ENCODE data around the gene ETV5. TPM values are rescaled to one million over a fixed set of nuclear protein-coding genes. Genes with fewer than 3 reads are reported as not detected.
A peak's percentile ranks its signal among the peaks of the same experiment; 100 is the strongest.

ETV5 gene
- total RNA-seq (2013), result 1.2 TPM
- polyA plus RNA-seq (1 to 10 TPM in 1 of 3 donors, under 1 TPM in 2; 0.07 to 1.2 (median 0.88) TPM), polyA minus RNA-seq (2.9 and 3.0 TPM in 2 replicates), total RNA-seq (1.7 to 5.5 (median 3.4) reads per million in 11 experiments)

DNA sequence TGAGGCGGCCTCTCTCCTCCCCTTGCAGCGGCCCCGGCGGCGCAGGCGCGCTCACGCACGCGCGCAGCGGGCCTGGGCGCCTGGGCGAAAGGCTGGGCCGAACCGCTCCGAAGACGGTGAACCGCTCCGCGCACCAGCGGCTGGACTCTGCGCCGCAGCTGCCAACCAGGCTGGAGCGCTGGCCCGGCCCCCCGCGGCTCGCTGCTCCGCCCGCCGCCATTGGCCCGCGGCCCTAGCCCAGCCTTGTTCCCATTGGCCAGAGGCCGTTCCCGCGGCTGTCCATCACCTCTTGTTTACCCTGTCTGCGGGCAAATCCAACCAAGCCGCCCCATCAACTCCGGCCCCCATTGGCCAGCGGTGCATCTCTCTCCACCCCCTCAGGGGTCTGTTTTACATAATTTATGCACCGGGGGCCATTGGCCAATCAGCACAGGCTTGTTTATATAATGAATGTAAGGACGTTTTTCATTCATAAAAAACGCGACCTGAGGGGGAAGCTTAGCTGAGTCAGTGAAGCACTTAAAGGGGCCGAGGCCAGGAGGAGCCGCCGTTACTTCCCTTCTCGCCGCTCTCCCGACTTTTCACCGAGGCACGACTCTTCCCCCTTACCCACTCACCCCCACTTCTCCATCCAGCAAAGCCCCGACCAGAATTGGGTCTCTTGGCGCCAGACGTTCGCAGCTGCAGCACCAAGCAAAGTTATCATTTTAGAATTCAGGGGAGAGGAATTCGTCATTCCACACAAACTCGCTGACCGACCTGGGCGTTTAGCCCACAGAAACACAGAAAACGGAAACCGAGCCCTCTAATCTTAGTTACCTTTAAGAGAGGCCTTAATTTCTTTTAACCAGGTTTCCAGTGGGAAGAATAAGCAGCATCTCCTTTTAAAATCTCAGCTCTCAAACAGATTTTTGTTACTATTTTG lies at the start of gene ETV5:
ETV5 (minus strand) TSS at position 149 of the 925 bp plus-strand sequence. CDS start 3,221 bp downstream, outside the sequence.
- peak within 1 kb of the TSS in 5 of 7 donors; percentile 44 to 89 (median 75) for H3K27ac Mint-ChIP-seq
- peak within 1 kb of the TSS; percentile 46 to 78 (median 52) for H3K4me3 ChIP-seq (replicated peaks in 1 of 3; ENCODE audit: low read depth in 2 of 3, low read length in 3 of 3)
- peak within 1 kb of the TSS; percentile 80 for H2AFZ ChIP-seq (ENCODE audit: insufficient read depth, low read depth, low read length, poor library complexity, severe bottlenecking)
- peak within 1 kb of the TSS; percentile 57 for H3K9ac ChIP-seq (ENCODE audit: insufficient read depth, low read length, poor library complexity, severe bottlenecking)
- DNase-seq, result peak; percentile 97 to 98 (median 98)
- H3K27me3 ChIP-seq (ENCODE audit: control insufficient read depth in 2 of 2, insufficient read depth in 2 of 2, low read length in 2 of 2), result peaks cover 66 to 82% of the 10 kb centered on the region in 2 donors
- intact Hi-C loops (cut with micrococcal nuclease), result loop anchor here (5.0 to 10.0 kb wide), 3 partner anchors 43 to 236 kb away; partner anchors contain the start of gene TRA2B (in 1 of the 2)
- H3K4me1 ChIP-seq (ENCODE audit: control insufficient read depth in 1 of 2, insufficient read depth in 2 of 2, low read length in 2 of 2), result peaks cover 41 to 47% of the 10 kb centered on the region in 2 donors
- H3K4me3 Mint-ChIP-seq, result peak within 1 kb of the TSS; percentile 89 to 97
- H3K9me3 Mint-ChIP-seq, result peaks cover 0 to 18% (median 8%) of the 10 kb centered on the region in 7 donors
- no peaks in the 10 kb centered on the region for H3K36me3 ChIP-seq (replicated peaks in 1 of 2; ENCODE audit: control insufficient read depth in 1 of 2, insufficient read depth in 2 of 2, low read length in 2 of 2)
- H3K27me3 Mint-ChIP-seq (ENCODE audit: low read depth in 3 of 3), result peaks cover 75 to 87% (median 78%) of the 10 kb centered on the region in 3 donors
- H3K36me3 Mint-ChIP-seq, result peaks cover 10 to 12% of the 10 kb centered on the region in 2 donors
- TF ChIP-seq, protein P1, sequence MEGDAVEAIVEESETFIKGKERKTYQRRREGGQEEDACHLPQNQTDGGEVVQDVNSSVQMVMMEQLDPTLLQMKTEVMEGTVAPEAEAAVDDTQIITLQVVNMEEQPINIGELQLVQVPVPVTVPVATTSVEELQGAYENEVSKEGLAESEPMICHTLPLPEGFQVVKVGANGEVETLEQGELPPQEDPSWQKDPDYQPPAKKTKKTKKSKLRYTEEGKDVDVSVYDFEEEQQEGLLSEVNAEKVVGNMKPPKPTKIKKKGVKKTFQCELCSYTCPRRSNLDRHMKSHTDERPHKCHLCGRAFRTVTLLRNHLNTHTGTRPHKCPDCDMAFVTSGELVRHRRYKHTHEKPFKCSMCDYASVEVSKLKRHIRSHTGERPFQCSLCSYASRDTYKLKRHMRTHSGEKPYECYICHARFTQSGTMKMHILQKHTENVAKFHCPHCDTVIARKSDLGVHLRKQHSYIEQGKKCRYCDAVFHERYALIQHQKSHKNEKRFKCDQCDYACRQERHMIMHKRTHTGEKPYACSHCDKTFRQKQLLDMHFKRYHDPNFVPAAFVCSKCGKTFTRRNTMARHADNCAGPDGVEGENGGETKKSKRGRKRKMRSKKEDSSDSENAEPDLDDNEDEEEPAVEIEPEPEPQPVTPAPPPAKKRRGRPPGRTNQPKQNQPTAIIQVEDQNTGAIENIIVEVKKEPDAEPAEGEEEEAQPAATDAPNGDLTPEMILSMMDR (IDR thresholded peaks at IDR 0.05), result no peak
- H3K79me2 ChIP-seq (ENCODE audit: insufficient read depth, low read length), result no peaks in the 10 kb centered on the region
- H3K9me3 ChIP-seq (replicated peaks in 1 of 2; ENCODE audit: control insufficient read depth in 1 of 2, insufficient read depth in 1 of 2, low read length in 2 of 2), result peaks cover 0 to 14% of the 10 kb centered on the region in 2 donors
- H4K20me1 ChIP-seq (ENCODE audit: insufficient read depth, low read length), result peaks cover 13% of the 10 kb centered on the region
- H3K4me2 ChIP-seq (replicated peaks; ENCODE audit: extremely low read depth, low read length, poor library complexity, severe bottlenecking), result peak within 1 kb of the TSS; percentile 96
- peaks cover 45% of the 10 kb centered on the region for H3K4me1 Mint-ChIP-seq
- H3K27ac ChIP-seq (ENCODE audit: low read depth in 1 of 2, low read length in 2 of 2), result no peak within 1 kb of the TSS
- WGBS (ENCODE audit: insufficient coverage), result under 1% methylated on average over 53 of the region's 63 CpGs

DNA sequence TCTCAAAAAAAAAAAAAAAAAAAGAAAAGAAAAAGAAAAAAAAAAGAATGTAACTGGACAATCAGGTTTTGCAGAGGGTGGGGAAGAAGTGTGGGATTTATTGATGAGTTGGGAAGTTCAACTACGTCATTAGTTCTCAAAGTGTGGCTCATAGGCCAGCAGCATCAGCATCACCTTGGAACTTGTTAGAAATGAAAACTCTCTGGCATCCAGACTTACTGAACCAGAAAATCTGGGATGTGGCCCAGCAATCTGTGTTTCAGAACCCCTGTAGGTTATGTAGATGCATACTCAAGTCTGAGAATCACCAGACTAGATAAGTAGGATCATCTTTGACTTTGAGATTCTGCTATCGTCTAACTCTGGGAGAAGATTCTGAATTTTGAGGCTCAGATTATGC lies 45.8 kb upstream of the ETV5 start:
- no peak overlapping the region for H3K27ac ChIP-seq (ENCODE audit: low read depth in 1 of 2, low read length in 2 of 2)
- no peaks in the 10 kb centered on the region for H3K79me2 ChIP-seq (ENCODE audit: insufficient read depth, low read length)
- no peak overlapping the region for H3K4me3 ChIP-seq (replicated peaks in 1 of 3; ENCODE audit: low read depth in 2 of 3, low read length in 3 of 3)
- H3K4me1 Mint-ChIP-seq, result peaks cover 40% of the 10 kb centered on the region
- H4K20me1 ChIP-seq (ENCODE audit: insufficient read depth, low read length), result peaks cover 26% of the 10 kb centered on the region
- no peak for DNase-seq
- WGBS (ENCODE audit: insufficient coverage), result 100% methylated on average over 1 of the region's 2 CpGs
- peaks cover 15 to 44% of the 10 kb centered on the region in 2 donors for H3K36me3 ChIP-seq (replicated peaks in 1 of 2; ENCODE audit: control insufficient read depth in 1 of 2, insufficient read depth in 2 of 2, low read length in 2 of 2)
- peaks cover 35 to 48% of the 10 kb centered on the region in 2 donors for H3K36me3 Mint-ChIP-seq
- H3K27me3 Mint-ChIP-seq (ENCODE audit: low read depth in 3 of 3), result peaks cover 5 to 15% (median 8%) of the 10 kb centered on the region in 3 donors
- H3K9me3 ChIP-seq (replicated peaks in 1 of 2; ENCODE audit: control insufficient read depth in 1 of 2, insufficient read depth in 1 of 2, low read length in 2 of 2), result no peaks in the 10 kb centered on the region
- no peak overlapping the region for H3K4me3 Mint-ChIP-seq
- no peak overlapping the region for H2AFZ ChIP-seq (ENCODE audit: insufficient read depth, low read depth, low read length, poor library complexity, severe bottlenecking)
- H3K9ac ChIP-seq (ENCODE audit: insufficient read depth, low read length, poor library complexity, severe bottlenecking), result no peak overlapping the region
- no peak overlapping the region for H3K27ac Mint-ChIP-seq
- H3K27me3 ChIP-seq (ENCODE audit: control insufficient read depth in 2 of 2, insufficient read depth in 2 of 2, low read length in 2 of 2), result no peaks in the 10 kb centered on the region
- H3K4me2 ChIP-seq (replicated peaks; ENCODE audit: extremely low read depth, low read length, poor library complexity, severe bottlenecking), result no peak overlapping the region
- intact Hi-C loops (cut with micrococcal nuclease), result loop anchor here (5.0 kb wide), 2 partner anchors 37 to 47 kb away; partner anchors contain the start of gene ETV5 (in 1 of the 2)
- H3K9me3 Mint-ChIP-seq, result peaks cover 0 to 4% (median 0%) of the 10 kb centered on the region in 7 donors
- TF ChIP-seq, protein P1 (IDR thresholded peaks at IDR 0.05), result no peak
- H3K4me1 ChIP-seq (ENCODE audit: control insufficient read depth in 1 of 2, insufficient read depth in 2 of 2, low read length in 2 of 2), result peaks cover 33 to 38% of the 10 kb centered on the region in 2 donors

Measured in CD14-positive monocyte (primary cell).